GM12864 (cell line): ENCODE measurements around the gene PDIA6.

Experiments used
- DNase-seq: peaks from one replicate; pipeline ENCODE4 v3.0.0-alpha.2; 2011; ENCODE audit warnings: low read depth
- H3K4me3 ChIP-seq: 2 replicates; pipeline ENCODE4 v1.5.1; 2011; ENCODE audit warnings: mild to moderate bottlenecking, low read depth, low read length, control low read depth
- CTCF ChIP-seq: IDR thresholded peaks from 2 replicates; pipeline ENCODE4 v1.5.1; 2011; ENCODE audit warnings: low read depth, mild to moderate bottlenecking, moderate library complexity, low read length, control low read depth, inconsistent platforms; ENCODE audit errors: missing control alignments

The PDIA6 gene, protein sequence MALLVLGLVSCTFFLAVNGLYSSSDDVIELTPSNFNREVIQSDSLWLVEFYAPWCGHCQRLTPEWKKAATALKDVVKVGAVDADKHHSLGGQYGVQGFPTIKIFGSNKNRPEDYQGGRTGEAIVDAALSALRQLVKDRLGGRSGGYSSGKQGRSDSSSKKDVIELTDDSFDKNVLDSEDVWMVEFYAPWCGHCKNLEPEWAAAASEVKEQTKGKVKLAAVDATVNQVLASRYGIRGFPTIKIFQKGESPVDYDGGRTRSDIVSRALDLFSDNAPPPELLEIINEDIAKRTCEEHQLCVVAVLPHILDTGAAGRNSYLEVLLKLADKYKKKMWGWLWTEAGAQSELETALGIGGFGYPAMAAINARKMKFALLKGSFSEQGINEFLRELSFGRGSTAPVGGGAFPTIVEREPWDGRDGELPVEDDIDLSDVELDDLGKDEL

DNA sequence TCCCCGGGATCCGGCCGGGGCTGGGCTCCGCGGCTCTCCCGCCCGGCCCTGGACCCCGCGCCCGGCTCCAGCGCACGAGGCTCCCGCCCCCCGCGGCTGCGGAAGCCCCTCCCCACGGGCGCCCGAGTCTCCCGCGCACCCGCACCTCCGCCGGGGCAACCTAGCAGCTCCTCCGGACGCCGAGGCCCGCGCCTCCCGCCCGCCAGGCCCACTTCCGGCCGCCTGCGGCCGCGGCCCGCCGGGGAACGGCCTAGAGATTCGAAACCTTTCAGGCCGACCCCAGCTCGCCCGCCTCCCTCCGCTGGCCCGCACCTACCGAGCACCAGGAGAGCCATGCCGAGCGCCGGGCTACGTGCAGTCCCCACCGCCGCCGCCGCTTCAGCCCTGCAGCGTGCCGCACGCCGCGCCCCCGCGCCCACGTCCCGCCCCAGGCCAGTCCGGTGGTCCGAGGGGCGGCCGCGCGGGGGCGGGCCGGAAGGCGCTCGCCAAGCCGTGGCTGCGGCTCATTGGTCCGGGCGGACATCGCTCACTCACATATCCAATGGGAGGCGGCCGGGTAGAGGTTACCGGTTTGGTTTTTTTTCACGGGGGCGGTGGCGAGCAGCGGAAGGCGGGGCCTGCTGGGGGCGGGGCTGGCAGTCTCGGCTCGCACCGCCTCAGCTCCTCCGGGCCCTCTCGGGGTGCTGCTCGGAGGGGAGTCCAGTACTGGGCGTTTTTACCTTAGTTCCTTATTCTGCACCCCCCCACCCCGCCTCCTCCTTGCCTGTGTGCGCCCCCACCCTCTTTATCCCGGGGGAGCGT is at the start of gene PDIA6:
PDIA6 (minus strand) TSS at position 424 of the 801 bp plus-strand sequence; CDS start at position 335, 89 bp downstream.
- no peak for TF ChIP-seq CTCF
- H3K4me3 ChIP-seq, result peak within 1 kb of the TSS; percentile 80
- peak; percentile 88 for DNase-seq

DNA sequence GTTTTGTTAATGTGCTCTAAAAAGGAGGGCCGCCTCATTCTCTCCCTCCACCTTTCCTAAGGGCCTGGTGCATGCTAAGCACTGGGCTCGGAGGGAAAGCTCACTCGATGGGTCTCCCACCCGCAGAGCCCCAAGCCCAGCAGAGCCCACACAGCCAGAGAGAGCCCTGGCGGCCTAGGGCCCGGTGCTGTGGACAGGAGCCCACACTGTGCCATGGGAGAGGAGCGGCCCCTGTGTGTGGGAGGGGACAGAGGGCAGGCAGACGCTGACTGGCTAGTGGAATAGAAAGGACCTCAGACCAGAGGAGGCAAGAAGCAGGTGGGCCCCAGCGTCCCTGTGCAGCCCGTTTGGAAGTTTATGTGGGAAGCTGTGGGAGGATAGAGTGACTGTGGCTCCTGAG is 49.7 kb upstream of the PDIA6 start:
- H3K4me3 ChIP-seq, result no peak overlapping the region
- DNase-seq, result no peak
- TF ChIP-seq CTCF, result no peak

DNA sequence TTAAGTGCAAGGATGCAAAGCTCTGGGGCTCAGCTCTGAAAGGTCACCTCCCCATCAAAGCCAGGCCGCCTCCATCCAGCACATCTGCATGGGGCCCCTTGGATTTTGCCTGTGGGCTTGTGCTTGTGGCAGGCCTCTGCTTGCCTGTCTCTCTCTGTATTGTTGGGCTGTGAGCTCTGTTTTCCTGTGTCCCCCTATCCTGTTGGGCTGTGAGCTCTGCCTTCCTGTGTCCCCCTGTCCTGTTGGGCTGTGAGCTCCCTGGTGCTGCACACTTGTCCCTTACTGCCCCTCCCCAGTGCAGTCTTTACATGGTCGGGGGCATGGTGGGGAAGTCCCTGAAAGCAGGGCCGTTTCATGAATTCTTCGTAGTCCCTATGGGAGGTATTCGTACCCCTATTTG is 49.2 kb upstream of the PDIA6 start:
- DNase-seq, result no peak
- H3K4me3 ChIP-seq, result no peak overlapping the region
- TF ChIP-seq CTCF, result no peak

GRCh38 chr2:10860814-10861325 is 48.3 kb upstream of the PDIA6 start:
- no peak overlapping the region for H3K4me3 ChIP-seq
- no peak for TF ChIP-seq CTCF
- no peak for DNase-seq

- no peak for DNase-seq
- no peak for TF ChIP-seq CTCF
- no peak overlapping the region for H3K4me3 ChIP-seq
These were observed 47.7 kb upstream of the PDIA6 start for GRCh38 chr2:10860081-10860813.

GRCh38 chr2:10859278-10859677 is 46.7 kb upstream of the PDIA6 start:
- TF ChIP-seq CTCF, result no peak
- no peak for DNase-seq
- no peak overlapping the region for H3K4me3 ChIP-seq
